ENCODE data around the gene PRKCH.

Gene PRKCH

DNA sequence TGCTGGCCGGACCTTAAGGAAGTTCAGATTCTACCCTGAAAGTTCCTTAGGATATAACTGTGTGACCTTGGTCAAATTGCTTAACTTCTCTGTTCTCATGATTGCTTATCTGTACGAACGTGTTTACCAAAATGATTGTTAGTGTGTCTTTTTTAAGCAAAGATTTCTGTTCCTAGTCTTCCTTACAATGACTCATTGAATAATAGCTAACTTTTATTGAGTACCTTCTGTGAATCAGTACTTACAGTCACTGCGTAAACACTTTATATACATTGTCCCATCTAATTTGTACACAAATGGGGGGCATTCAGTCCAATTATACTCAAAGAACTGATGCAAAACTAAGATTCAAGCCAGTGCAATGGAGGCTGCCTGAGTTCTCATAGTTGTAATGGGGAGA, 36.0 kb upstream of the PRKCH start:
- H3K9ac ChIP-seq (ENCODE audit: low read depth, low read length), result no peak overlapping the region
- no peak overlapping the region for H3K4me3 ChIP-seq (ENCODE audit: low read length)
- WGBS, result 87% methylated on average over 4 of the region's 4 CpGs
- 0 out of 2 replicates have a peak, but pooled peaks cover 2% of the 10 kb centered on the region for H3K4me1 ChIP-seq (ENCODE audit: insufficient read depth, low read length)
- H3K36me3 ChIP-seq (ENCODE audit: insufficient read depth, low read length), result no peaks in the 10 kb centered on the region
- no peak overlapping the region for H3K27ac ChIP-seq (ENCODE audit: low read depth, low read length)
- no peaks in the 10 kb centered on the region for H3K9me3 ChIP-seq (ENCODE audit: insufficient read depth, low read depth, low read length)
- H3K27me3 ChIP-seq (ENCODE audit: insufficient read depth, low read length), result peaks cover 39% of the 10 kb centered on the region

- WGBS, result 93% methylated on average over 6 of the region's 7 CpGs
- H3K9me3 ChIP-seq (ENCODE audit: insufficient read depth, low read depth, low read length), result no peaks in the 10 kb centered on the region
- H3K4me3 ChIP-seq (ENCODE audit: low read length), result no peak overlapping the region
- peaks cover 21% of the 10 kb centered on the region; the same call in 1 of the 2 replicates for H3K27me3 ChIP-seq (ENCODE audit: insufficient read depth, low read length)
- no peak overlapping the region for H3K27ac ChIP-seq (ENCODE audit: low read depth, low read length)
- no peaks in the 10 kb centered on the region for H3K36me3 ChIP-seq (ENCODE audit: insufficient read depth, low read length)
- H3K4me1 ChIP-seq (ENCODE audit: insufficient read depth, low read length), result 0 out of 2 replicates have a peak, but pooled peaks cover 2% of the 10 kb centered on the region
- H3K9ac ChIP-seq (ENCODE audit: low read depth, low read length), result no peak overlapping the region
These were observed 34.2 kb upstream of the PRKCH start for GRCh38 chr14:61287196-61287595.

- 93% methylated on average over 4 of the region's 4 CpGs for WGBS
- Histone ChIP-seq H3K9ac (ENCODE audit: low read depth, low read length) (no peak overlapping the region), H3K4me3 (ENCODE audit: low read length) (no peak overlapping the region), H3K9me3 (ENCODE audit: insufficient read depth, low read depth, low read length) (no peaks in the 10 kb centered on the region), H3K4me1 (ENCODE audit: insufficient read depth, low read length) (0 out of 2 replicates have a peak, but pooled peaks cover 2% of the 10 kb centered on the region), H3K27ac (ENCODE audit: low read depth, low read length) (no peak overlapping the region), H3K36me3 (ENCODE audit: insufficient read depth, low read length) (no peaks in the 10 kb centered on the region), H3K27me3 (ENCODE audit: insufficient read depth, low read length) (peaks cover 10% of the 10 kb centered on the region; the same call in 1 of the 2 replicates)
These were observed 33.2 kb upstream of the PRKCH start for GRCh38 chr14:61288228-61288627.

- Histone ChIP-seq H3K4me1 (ENCODE audit: insufficient read depth, low read length) (0 out of 2 replicates have a peak, but pooled peaks cover 2% of the 10 kb centered on the region), H3K36me3 (ENCODE audit: insufficient read depth, low read length) (no peaks in the 10 kb centered on the region), H3K27ac (ENCODE audit: low read depth, low read length) (no peak overlapping the region), H3K4me3 (ENCODE audit: low read length) (no peak overlapping the region), H3K27me3 (ENCODE audit: insufficient read depth, low read length) (peaks cover 9% of the 10 kb centered on the region; the same call in 1 of the 2 replicates), H3K9me3 (ENCODE audit: insufficient read depth, low read depth, low read length) (no peaks in the 10 kb centered on the region), H3K9ac (ENCODE audit: low read depth, low read length) (no peak overlapping the region)
- 91% methylated on average over 3 of the region's 3 CpGs for WGBS
These were observed 32.7 kb upstream of the PRKCH start for GRCh38 chr14:61288720-61289119.

DNA sequence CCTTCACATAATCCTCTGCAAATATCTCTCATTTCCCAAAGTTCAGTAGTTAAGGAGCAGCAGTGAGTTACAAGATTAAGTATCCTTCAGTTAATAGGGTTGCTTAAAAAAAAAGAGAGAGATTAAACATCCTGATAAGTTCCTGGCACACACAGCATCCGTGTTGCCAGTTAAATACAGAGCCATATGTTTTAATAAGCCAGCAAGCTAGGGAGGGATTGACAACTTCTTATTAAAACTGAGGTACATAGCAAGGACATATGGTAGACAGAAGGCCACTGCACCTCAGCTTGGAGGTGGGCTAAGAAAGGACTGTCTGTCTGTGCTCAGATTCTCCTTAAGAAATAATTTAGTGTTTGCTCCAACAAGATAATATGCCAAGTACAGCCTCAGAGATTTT, 30.7 kb upstream of the PRKCH start:
- no peak overlapping the region for H3K27ac ChIP-seq (ENCODE audit: low read depth, low read length)
- no peaks in the 10 kb centered on the region for H3K36me3 ChIP-seq (ENCODE audit: insufficient read depth, low read length)
- H3K9me3 ChIP-seq (ENCODE audit: insufficient read depth, low read depth, low read length), result no peaks in the 10 kb centered on the region
- no peak overlapping the region for H3K4me3 ChIP-seq (ENCODE audit: low read length)
- WGBS, result 86% methylated on average over 1 of the region's 1 CpG
- no peaks in the 10 kb centered on the region for H3K27me3 ChIP-seq (ENCODE audit: insufficient read depth, low read length)
- H3K4me1 ChIP-seq (ENCODE audit: insufficient read depth, low read length), result 0 out of 2 replicates have a peak, but pooled peaks cover 2% of the 10 kb centered on the region
- H3K9ac ChIP-seq (ENCODE audit: low read depth, low read length), result no peak overlapping the region

DNA sequence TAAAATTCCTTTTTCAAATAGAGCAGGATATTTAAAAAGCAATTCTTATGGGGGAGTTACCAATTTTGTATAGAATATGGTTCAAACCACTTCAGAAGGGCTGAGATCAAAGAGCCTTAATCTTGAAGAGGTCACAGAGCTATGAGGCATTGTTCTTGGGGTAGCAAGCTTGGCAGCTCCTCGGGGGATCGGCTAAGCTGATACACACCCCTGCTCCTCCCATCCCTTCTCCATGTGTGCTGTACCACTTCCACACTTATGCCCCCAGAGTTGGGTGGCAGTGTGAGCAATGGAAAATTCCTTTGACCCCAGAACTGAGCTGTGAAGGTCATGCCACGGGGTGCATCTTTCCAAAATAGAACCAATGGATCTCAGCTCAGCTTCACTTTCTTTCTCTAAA, 25.2 kb upstream of the PRKCH start:
- H3K4me3 ChIP-seq (ENCODE audit: low read length), result no peak overlapping the region

GRCh38 chr14:61296719-61297502, 24.5 kb upstream of the PRKCH start:
- 60% methylated on average over 2 of the region's 2 CpGs for WGBS
- Histone ChIP-seq H3K36me3 (ENCODE audit: insufficient read depth, low read length) (no peaks in the 10 kb centered on the region), H3K4me1 (ENCODE audit: insufficient read depth, low read length) (peaks cover 17% of the 10 kb centered on the region), H3K27ac (ENCODE audit: low read depth, low read length) (no peak overlapping the region), H3K9ac (ENCODE audit: low read depth, low read length) (no peak overlapping the region), H3K9me3 (ENCODE audit: insufficient read depth, low read depth, low read length) (no peaks in the 10 kb centered on the region), H3K27me3 (ENCODE audit: insufficient read depth, low read length) (no peaks in the 10 kb centered on the region), H3K4me3 (ENCODE audit: low read length) (no peak overlapping the region)

More for the DNA sequence above, 25.2 kb upstream of the PRKCH start:
- H3K36me3 ChIP-seq (ENCODE audit: insufficient read depth, low read length), result no peaks in the 10 kb centered on the region
- H3K9me3 ChIP-seq (ENCODE audit: insufficient read depth, low read depth, low read length), result no peaks in the 10 kb centered on the region
- peaks cover 16% of the 10 kb centered on the region for H3K4me1 ChIP-seq (ENCODE audit: insufficient read depth, low read length)
- no peaks in the 10 kb centered on the region for H3K27me3 ChIP-seq (ENCODE audit: insufficient read depth, low read length)
- no peak overlapping the region for H3K9ac ChIP-seq (ENCODE audit: low read depth, low read length)
- 68% methylated on average over 3 of the region's 3 CpGs for WGBS
- H3K27ac ChIP-seq (ENCODE audit: low read depth, low read length), result no peak overlapping the region

GRCh38 chr14:61297581-61297980, 23.8 kb upstream of the PRKCH start:
- Histone ChIP-seq H3K27me3 (ENCODE audit: insufficient read depth, low read length) (no peaks in the 10 kb centered on the region), H3K4me1 (ENCODE audit: insufficient read depth, low read length) (peaks cover 17% of the 10 kb centered on the region), H3K9ac (ENCODE audit: low read depth, low read length) (no peak overlapping the region), H3K9me3 (ENCODE audit: insufficient read depth, low read depth, low read length) (no peaks in the 10 kb centered on the region), H3K4me3 (ENCODE audit: low read length) (no peak overlapping the region), H3K27ac (ENCODE audit: low read depth, low read length) (no peak overlapping the region), H3K36me3 (ENCODE audit: insufficient read depth, low read length) (no peaks in the 10 kb centered on the region)
- WGBS, result 65% methylated on average over 6 of the region's 6 CpGs

- H3K27ac ChIP-seq (ENCODE audit: low read depth, low read length), result no peak overlapping the region
These were observed 22.6 kb upstream of the PRKCH start for GRCh38 chr14:61298824-61299223.

GRCh38 chr14:61300209-61300608, 21.2 kb upstream of the PRKCH start:
- H3K36me3 ChIP-seq (ENCODE audit: insufficient read depth, low read length), result no peaks in the 10 kb centered on the region
- no peak overlapping the region for H3K9ac ChIP-seq (ENCODE audit: low read depth, low read length)
- no peaks in the 10 kb centered on the region for H3K9me3 ChIP-seq (ENCODE audit: insufficient read depth, low read depth, low read length)
- no peak overlapping the region for H3K27ac ChIP-seq (ENCODE audit: low read depth, low read length)
- peaks cover 17% of the 10 kb centered on the region for H3K4me1 ChIP-seq (ENCODE audit: insufficient read depth, low read length)
- no peaks in the 10 kb centered on the region for H3K27me3 ChIP-seq (ENCODE audit: insufficient read depth, low read length)
- H3K4me3 ChIP-seq (ENCODE audit: low read length), result no peak overlapping the region
- 51% methylated on average over 2 of the region's 2 CpGs for WGBS

More at GRCh38 chr14:61298824-61299223, 22.6 kb upstream of the PRKCH start:
- H3K9me3 ChIP-seq (ENCODE audit: insufficient read depth, low read depth, low read length), result no peaks in the 10 kb centered on the region
- H3K27me3 ChIP-seq (ENCODE audit: insufficient read depth, low read length), result no peaks in the 10 kb centered on the region
- no peaks in the 10 kb centered on the region for H3K36me3 ChIP-seq (ENCODE audit: insufficient read depth, low read length)
- no peak overlapping the region for H3K4me3 ChIP-seq (ENCODE audit: low read length)
- peaks cover 17% of the 10 kb centered on the region for H3K4me1 ChIP-seq (ENCODE audit: insufficient read depth, low read length)
- H3K9ac ChIP-seq (ENCODE audit: low read depth, low read length), result no peak overlapping the region
- 95% methylated on average over 3 of the region's 3 CpGs for WGBS

DNA sequence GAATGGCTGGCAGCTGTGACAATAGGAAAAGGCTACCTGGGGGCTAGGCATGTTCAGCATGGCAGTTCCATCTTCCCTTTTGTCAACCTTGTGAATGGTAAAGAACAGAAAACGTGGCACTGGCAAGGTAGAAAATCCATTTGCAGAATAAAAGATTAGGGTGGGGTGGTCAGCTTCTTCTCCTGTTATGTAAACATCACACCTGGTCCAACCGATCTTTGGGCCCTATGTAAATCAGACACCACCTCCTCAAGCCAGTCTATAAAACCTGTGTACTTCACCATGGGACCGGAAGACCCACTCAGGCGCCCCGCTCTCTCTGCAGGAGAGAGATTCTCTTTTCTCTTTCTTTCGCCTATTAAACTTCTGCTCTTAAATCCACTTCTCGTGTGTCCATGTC, 20.6 kb upstream of the PRKCH start:
- Histone ChIP-seq H3K27me3 (ENCODE audit: insufficient read depth, low read length) (no peaks in the 10 kb centered on the region), H3K9ac (ENCODE audit: low read depth, low read length) (no peak overlapping the region), H3K9me3 (ENCODE audit: insufficient read depth, low read depth, low read length) (no peaks in the 10 kb centered on the region), H3K4me1 (ENCODE audit: insufficient read depth, low read length) (peaks cover 17% of the 10 kb centered on the region), H3K4me3 (ENCODE audit: low read length) (no peak overlapping the region), H3K27ac (ENCODE audit: low read depth, low read length) (no peak overlapping the region), H3K36me3 (ENCODE audit: insufficient read depth, low read length) (no peaks in the 10 kb centered on the region)
- WGBS, result 79% methylated on average over 7 of the region's 7 CpGs
